ENCODE measurements around the gene SLC25A6.
"Not testable (repeated sequence)": the region's sequence is repeated elsewhere in the genome, so short reads cannot be mapped to it uniquely, and the experiment has no call there.

Gene SLC25A6

GRCh38 chrX:1412551-1413161, 20.7 kb upstream of the SLC25A6 start:
- DNase-seq = no peak

DNA sequence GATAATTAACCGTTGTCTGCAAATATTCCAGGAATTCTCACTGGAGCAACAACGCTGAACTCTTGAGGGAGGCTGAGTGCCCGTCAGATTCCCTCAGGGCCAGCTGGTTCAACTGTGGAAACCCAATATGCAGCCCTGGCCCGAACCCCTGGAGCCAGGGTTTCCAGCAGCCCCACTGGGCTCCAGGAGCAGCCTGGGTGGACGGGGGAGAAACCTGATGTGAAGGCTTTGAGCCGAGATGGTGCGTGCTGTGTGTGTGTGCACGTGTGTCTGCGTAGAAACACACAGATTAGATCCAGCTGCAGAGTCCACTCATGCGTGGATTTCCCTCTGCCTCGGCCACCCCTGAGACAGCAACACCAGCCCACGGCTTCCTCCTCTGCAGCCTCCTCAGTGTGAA, 19.4 kb upstream of the SLC25A6 start:
- no peak for DNase-seq

GRCh38 chrX:1407035-1407434, 15.1 kb upstream of the SLC25A6 start:
- no peak for DNase-seq

- DNase-seq = not testable (repeated sequence)
Measured at GRCh38 chrX:1405769-1406168, 13.9 kb upstream of the SLC25A6 start.

DNA sequence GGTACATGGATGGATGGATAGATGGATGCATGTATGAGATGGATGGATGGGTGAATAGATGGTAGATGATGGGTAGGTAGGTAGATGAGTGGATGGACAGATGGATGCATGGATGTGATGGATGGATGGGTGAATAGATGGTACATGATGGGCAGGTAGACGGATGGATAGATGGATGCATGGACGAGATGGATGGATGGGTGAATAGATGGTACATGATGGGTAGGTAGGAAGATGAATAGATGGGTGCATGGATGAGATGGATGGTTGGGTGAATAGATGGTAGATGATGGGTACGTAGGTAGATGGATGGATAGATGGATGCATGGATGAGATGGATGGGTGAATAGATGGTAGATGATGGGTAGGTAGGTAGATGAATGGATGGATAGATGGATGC, 12.0 kb upstream of the SLC25A6 start:
- DNase-seq = not testable (repeated sequence)

GRCh38 chrX:1403228-1403627, 11.3 kb upstream of the SLC25A6 start:
- DNase-seq = no peak

- DNase-seq = no peak
Measured at GRCh38 chrX:1401611-1402430, 9.9 kb upstream of the SLC25A6 start.

- no peak for DNase-seq
Measured at GRCh38 chrX:1400742-1401471, 9.0 kb upstream of the SLC25A6 start.

GRCh38 chrX:1400049-1400448, 8.1 kb upstream of the SLC25A6 start:
- no peak for DNase-seq

GRCh38 chrX:1398431-1399340, 6.8 kb upstream of the SLC25A6 start:
- no peak for DNase-seq

- DNase-seq = no peak
Measured at GRCh38 chrX:1397441-1398270, 5.7 kb upstream of the SLC25A6 start.

DNA sequence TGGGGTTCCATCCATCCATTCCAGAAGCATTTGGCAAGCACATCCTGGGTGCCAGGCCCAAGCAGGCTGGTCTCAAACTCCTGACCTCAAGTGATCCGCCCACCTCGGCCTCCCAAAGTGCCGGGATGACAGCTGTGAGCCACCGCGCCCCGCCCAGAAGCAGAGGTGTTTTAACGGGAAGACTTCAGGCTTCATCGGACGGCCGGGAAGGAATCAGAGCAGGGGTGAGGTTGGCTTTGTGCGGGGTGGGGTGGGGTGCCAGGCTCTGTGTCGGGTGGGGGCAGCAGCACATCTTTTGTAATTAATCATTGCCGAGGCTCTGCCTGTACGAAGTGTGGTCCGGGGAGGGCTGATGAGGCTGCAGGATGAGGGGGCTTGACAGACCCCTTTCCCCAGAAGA, 5.1 kb upstream of the SLC25A6 start:
- no peak for DNase-seq

DNA sequence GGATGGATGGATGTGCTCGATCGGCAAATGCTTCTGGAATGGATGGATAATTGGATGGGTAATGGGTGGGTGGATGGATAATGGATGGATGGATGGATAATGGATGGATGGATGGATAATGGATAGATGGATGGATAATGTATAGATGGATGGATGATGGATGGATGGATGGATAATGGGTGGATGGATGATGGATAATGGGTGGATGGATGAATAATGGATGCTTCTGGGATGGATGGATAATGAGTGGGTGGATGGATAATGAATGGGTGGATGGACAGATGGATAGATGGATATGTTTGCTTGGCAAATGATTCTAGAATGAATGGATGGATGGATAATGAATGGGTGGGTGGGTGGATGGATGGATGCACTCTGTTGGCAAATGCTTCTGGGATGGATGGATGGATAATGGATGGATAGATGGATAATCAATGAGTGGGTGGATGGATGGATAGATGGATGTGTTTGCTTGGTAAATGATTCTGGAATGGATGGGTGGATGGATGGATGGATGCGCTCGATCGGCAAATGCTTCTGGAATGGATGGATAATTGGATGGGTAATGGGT, 3.8 kb upstream of the SLC25A6 start:
- DNase-seq = no peak

DNA sequence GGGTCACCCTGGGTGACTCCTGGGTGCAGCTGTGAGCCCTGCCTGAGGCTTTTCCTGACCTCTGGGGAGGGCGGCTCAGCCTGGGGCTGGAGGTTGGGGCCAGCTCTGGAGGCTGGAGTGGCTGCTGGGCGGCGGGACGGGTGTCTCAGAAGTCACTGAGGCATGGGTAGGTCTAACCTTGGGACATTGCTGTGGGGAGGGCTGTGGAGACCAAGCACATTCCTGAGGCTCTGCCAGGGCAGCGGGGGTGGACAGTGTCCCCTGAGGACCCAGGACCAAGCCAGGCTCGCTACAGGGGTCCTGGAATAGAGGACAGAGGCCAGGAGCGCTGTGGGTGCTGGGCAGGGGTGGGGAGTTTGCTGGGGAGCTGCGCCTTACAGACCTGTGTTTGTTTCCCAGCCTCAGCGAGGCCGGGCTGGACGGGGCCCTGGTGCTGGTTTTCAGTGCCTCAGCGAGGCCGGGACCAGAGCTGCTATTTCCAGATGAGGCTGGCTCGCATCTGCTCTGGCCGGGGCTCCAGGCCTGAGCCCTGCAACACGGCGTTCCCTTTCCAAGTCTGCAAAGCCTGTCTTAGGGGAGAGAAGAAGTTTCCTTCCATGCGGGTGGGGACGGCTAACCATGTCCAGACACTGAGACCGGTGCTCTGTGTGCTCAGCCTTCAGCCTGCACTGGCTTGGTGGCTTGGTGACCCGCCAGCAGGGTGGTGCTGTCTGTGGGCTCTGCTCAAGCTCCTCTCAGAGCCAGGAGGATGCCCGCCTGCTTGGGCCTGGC, 3.0 kb upstream of the SLC25A6 start:
- DNase-seq = no peak

- no peak for DNase-seq
Measured at GRCh38 chrX:1393871-1394615, 2.1 kb upstream of the SLC25A6 start.

DNA sequence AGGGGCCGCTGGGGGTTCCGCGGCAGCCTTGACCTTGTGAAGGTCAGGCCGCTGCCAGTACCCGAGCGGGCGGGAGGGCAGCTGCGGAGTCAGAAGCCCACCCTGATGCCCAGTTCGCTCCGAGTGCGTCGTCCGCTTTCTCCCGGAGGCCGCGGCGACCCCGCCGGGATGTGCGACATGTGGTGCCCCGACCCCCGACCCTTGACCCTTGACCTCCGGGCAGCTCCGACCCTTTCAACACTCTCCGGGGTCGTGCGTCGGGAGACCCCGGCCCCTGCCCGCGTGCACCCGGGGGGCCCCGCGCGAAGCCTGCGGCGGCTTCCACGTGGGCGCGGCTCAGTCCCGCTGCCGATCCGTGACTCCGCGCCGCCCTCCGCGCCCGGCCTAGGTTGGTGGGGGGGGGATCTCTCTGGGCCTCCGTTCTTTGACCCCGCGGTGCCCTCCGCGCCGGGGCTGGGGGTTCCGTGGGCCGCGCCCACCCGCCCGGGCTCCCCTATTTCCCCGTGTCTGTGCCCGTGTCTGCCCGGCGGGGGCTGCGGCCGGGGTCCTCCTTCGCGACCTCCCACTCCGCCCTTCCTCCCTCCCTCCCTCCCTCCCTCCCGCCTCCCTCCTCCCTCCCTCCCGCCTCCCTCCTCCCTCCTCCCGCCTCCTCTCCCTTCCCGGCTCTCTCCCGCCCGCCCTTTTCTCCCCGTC, 609 bp upstream of the SLC25A6 start:
- no peak for DNase-seq

DNA sequence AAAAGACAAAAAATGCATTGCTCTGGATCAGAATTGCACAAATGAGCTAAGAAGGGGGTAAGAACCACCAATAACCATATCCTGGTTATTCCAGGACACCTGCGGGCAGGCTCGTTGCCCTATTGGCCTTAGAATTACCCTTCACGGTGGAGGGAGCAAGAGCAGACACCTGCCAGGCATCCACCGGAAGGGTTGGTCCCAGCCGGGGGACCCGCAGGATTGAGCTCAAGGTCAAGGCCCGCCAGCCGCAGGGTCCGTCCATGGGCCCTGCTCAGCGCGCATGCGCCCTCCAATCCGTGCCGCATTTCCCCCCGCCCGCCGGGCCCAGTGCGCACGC, 575 bp downstream of the SLC25A6 start:
- no peak for DNase-seq

GRCh38 chrX:1390621-1391369, 1.1 kb downstream of the SLC25A6 start:
- DNase-seq = no peak

DNA sequence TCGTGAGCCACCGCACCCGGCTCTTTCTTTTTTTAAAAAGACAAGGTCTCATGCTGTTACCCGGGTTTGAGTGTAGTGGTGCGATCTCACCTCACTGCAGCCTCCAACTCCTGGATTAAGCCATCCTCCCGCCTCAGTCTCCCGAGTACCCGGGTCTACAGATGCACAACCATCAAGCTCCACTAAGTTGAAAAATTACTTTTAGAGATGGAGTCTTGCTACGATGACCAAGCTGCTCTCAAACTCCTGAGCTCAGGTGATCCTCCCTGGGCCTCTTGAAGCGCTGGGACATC, 2.0 kb downstream of the SLC25A6 start:
- no peak for DNase-seq
